Hindlimb muscle (tissue), 1 donor: ENCODE results near the gene PFN3. TPM values are rescaled to one million over a fixed set of nuclear protein-coding genes. Genes with fewer than 3 reads are reported as not detected.
"Not testable (repeated sequence)": the region's sequence is repeated elsewhere in the genome, so short reads cannot be mapped to it uniquely, and the experiment has no call there.

ENCODE experiments used
- DNase-seq: peaks from one replicate; pipeline ENCODE4 v3.0.0-alpha.2; 2013
- polyA plus RNA-seq: library from polyadenylated mRNA; unstranded; fragments of 120-200 nt; gene quantifications from one replicate; pipeline ENCODE4 v1.2.1, GENCODE V29; 2013; ENCODE audit not compliant: insufficient read length

The PFN3 gene
- polyA plus RNA-seq, 1 donor: not detected

GRCh38 chr5:177393206-177393765 lies 7.2 kb downstream of the PFN3 start:
- no peak for DNase-seq

DNA sequence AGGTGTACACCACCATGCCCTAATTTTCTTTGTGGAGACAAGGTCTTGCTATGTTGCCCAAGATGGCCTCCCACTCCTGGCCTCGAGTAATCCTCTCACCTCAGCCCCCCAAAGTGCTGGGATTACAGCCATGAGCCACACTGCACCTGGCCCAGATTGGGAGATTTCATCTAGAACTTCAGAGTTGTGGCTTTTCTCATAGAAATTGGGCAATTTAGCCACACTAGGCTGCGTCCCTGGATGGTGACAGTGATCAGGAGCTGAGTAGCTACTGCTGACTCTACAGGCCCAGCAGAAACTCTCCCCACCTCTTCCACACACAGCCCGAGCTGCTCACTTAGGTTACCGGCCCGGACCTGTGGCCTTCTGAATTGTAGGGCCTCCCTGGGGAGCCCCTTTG lies 7.7 kb downstream of the PFN3 start:
- DNase-seq: no peak

- DNase-seq: peak; percentile 89
Observed at GRCh38 chr5:177390363-177391300, 9.8 kb downstream of the PFN3 start.

DNA sequence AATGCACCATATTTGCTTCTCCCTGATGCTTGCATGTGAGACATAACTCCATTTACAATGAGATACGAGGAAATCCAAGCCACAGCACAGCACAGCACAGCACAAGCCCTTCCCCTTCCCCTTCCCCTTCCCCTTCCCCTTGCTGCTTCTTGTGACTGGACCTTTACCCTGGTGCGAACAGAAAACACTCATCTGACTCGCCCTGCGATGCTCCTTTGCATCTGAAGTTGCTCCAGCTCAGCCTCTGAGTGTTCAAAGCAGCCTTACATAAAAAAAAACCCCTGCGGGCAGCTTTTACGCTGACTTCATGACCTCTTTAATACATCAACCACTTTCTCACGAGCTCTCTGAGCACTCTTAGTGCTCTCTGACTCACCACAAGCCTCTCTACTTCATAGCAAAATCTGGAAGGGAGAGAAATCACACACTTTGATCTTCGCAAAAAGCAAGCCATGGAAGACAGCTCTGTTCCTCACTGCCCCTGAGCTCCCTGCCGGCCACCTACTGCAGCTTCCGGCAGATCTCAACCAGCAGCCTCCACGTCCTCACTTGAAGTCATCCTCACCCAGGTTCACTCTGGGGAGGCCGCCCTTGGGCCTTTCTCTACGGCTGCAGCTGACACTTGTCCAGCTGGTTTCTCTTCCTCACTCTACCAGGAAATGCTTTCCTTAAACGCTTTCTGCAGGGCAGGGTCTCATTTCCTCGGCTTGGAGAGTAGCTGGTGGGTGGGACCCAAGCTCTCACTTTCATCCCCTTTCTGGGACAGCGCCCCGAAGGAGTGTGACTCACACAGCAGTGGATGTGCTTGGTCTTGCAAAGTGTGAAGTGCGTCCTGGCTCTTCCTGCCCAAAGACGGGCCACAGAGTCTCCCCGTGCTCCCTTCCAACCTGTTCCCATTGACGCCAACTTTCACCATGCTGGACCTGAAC lies 11.0 kb downstream of the PFN3 start:
- DNase-seq: no peak

GRCh38 chr5:177388521-177389052 lies 11.9 kb downstream of the PFN3 start:
- DNase-seq: no peak

DNA sequence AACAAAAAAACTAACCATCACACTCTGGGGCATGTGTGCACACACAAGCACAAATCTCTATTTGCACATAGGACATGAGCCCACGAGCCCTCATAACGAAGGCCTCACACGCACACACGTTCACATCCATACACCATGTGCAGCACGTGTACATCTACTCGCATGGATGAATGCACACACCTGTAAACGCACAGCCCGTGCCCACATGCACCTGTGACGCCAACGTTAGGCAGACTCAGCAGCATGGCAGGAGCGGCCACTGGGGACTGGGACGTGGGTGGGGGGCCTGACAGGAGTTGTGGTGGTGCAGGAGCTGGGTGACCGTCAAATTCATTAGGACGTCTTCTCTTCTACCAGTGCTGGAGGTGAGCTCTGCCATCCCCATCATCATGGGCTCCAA lies 13.1 kb downstream of the PFN3 start:
- DNase-seq: no peak

- no peak for DNase-seq
Observed at GRCh38 chr5:177386542-177386941, 13.9 kb downstream of the PFN3 start.

DNA sequence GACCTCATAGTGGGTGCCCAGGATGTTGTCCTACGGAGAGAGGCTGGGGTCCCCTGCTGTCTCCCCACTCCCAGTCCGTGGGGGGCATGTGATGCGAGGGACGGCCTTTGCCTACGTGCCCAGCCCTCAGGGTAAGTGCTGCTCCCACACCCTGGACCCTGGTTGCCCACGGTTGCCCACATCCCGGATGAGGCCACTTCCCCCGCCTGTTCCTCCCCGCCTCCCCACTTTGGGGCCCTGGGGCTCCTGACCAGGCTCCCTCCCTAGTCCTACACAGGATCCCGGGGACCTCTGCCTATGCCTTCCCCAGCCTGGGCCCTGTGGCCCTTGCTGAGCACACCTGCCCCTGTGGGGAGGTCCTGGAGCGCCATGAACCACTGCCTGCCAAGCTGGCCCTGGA lies 14.7 kb downstream of the PFN3 start:
- DNase-seq: no peak

DNA sequence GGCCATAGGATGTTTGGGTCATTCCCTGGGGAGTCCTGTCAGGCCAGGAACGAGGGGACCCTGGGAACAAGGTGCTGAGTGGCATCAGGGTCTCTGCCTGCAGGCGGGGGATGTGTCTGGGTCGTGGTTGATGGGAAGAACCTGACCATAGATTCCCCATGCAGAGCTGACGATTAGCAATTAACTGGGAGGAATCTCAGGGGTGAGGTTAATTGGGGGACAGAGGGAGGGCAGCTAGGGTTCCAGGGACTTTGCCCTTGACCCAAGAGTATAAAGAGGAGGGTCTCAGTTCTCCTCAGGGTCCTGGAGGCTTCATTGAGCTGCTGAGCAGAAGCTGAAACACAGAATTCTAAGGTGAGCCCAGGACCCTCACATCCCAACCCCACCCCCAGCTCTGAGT lies 16.3 kb downstream of the PFN3 start, which contains the start of gene SLC34A1:
Gene SLC34A1 (plus strand): TSS at position 301 of the 400 bp plus-strand sequence. CDS start 1,308 bp downstream, outside the sequence.
- no peak for DNase-seq

GRCh38 chr5:177383181-177383580 lies 17.3 kb downstream of the PFN3 start:
- no peak for DNase-seq

GRCh38 chr5:177382423-177383029 lies 17.9 kb downstream of the PFN3 start:
- no peak for DNase-seq

- DNase-seq: no peak
Observed at GRCh38 chr5:177380805-177381126, 19.7 kb downstream of the PFN3 start.

DNA sequence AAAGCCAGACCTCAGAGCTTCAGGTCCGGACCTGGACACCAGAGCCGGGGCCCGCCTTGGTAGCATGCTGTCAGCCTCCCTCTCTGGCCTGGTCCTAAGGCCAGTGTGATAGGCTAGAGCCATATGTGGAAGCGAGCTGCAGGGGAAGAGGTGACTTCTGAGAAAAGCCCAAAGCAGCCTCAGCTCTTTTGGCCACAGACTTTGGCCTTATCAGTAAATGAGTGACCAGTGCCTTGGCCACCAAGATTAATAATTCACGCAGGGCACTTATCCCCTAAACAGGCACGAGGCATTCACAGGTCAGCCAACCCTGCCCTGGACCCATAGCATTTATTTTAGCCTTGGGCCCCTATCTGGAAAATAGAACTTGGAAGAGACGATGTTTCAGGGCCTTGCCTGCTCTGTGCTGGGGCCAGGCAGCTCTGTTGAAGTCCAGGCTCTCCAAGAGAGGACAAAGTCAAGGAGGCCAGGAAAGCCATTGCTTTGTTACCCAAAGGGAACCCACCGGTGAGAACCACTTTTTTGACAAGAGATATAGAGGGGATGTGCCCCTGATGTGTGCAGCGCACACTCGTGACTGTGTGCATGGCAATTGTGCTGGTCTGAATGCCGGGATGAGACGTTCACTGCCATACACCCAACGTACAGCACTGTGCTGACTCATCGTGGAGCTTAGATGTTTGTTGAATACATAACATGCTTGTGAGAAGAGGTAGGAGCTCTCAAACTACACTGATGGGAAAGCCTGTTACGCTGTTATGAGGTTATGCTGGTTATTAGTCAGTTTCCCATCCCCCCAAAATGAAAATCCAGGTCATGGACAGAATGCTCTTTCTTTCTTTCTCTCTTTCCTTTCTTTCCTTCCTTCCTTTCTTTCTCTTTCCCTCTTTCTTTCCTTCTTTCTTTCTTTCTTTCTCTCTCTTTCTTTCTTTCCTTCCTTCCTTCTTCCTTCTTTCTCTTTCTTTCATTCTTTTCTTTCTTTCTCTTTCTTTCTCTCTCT lies 21.3 kb downstream of the PFN3 start:
- no peak for DNase-seq

DNA sequence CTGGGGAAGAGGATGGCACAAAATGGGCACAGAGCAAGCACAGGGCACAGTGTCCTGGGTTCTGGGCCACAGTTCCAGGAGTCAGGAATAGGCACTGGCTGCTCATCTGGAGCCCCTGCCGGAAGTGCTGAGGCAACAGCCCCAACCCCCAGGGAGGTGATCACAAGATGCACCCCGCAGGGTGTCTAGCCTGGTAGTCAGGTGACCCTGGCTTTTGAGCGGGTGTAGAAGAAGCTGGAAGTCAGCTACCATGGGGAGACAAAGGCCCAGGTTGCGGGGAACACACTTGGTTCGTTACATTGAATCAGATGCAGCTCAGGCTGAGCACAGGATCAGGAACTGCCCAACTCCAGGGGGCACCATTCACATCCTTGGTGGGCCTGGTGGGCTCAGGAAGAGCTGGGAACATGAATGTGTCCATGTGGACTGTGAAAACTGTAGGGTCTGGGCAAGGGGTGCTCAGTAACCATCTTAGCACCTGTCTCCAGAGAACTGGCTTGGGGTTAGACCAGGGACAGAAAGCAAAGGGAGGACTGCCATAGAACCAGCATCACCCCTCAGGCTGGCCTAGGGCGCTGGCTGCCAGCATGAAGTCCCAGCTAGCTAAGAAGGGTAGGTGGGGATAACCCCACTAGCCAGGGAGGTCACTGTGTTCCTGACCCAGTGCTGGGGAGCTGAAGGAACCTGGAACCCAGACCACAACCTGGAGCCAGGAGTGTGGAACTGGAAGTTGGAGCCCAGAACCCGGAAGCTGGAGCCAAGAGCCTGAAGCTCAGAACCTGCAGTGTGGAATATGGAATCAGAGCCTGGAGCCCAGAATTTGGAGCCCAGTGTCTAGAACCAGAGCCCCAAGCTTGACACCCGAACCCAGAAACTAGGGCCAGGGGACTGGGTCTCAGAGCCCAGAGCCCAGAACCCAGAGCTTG lies 22.3 kb downstream of the PFN3 start:
- DNase-seq: no peak

GRCh38 chr5:177376107-177376506 lies 24.4 kb downstream of the PFN3 start:
- no peak for DNase-seq

DNA sequence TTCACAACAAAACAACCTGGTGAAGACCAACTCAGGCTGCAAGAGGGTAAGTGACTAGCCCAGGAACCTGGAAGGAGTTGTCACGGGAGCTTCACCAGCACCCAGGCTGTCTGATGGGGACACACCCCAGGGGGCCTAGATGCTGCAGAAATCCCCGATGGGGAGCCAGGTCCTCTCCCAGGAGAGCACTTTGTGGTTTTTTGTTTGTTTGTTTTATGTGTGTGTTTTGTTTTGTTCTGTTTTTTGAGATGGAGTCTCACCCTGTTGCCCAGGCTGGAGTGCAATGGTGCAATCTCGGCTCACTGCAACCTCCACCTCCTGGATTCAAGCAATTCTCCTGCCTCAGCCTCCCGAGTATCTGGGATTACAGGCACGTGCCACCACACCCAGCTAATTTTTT lies 24.9 kb downstream of the PFN3 start:
- not testable (repeated sequence) for DNase-seq

GRCh38 chr5:177374211-177374610 lies 26.2 kb downstream of the PFN3 start:
- no peak for DNase-seq

- DNase-seq: no peak
Observed at GRCh38 chr5:177373806-177374205, 26.7 kb downstream of the PFN3 start.

- DNase-seq: no peak
Observed at GRCh38 chr5:177372910-177373309, 27.6 kb downstream of the PFN3 start.
